COLO668 (cell line): Measurements from ENCODE around the gene DPH5.
"Not testable (repeated sequence)": the region's sequence is repeated elsewhere in the genome, so short reads cannot be mapped to it uniquely, and the experiment has no call there.

Experiments used
- DNase-seq: peaks from one replicate; lab custom pipeline; 2025; ENCODE audit not compliant: unreplicated experiment; lab: John Stamatoyannopoulos, UW

DPH5 gene

GRCh38 chr1:101025657-101026429 lies at the start of gene DPH5:
Gene DPH5, minus strand, starts transcription at chr1:101025784. Its CDS starts 341 bp downstream, at chr1:101025443.
- peak; percentile 95 for DNase-seq

- no peak for DNase-seq
Observed at GRCh38 chr1:101073836-101074235, 48.3 kb upstream of the DPH5 start.

- DNase-seq = no peak
Observed at GRCh38 chr1:101071470-101071891, 45.9 kb upstream of the DPH5 start.

- DNase-seq = no peak
Observed at GRCh38 chr1:101069158-101069557, 43.6 kb upstream of the DPH5 start.

- not testable (repeated sequence) for DNase-seq
Observed at GRCh38 chr1:101066937-101067335, 41.4 kb upstream of the DPH5 start.

GRCh38 chr1:101066260-101066936 lies 40.8 kb upstream of the DPH5 start:
- no peak for DNase-seq

GRCh38 chr1:101065575-101065974 lies 40.0 kb upstream of the DPH5 start:
- no peak for DNase-seq

- DNase-seq = peak; percentile 9
Observed at GRCh38 chr1:101064697-101065096, 39.1 kb upstream of the DPH5 start.

GRCh38 chr1:101060992-101061391 lies 35.4 kb upstream of the DPH5 start:
- no peak for DNase-seq

- DNase-seq = no peak
Observed at GRCh38 chr1:101059945-101060542, 34.5 kb upstream of the DPH5 start.

GRCh38 chr1:101055623-101056022 lies 30.0 kb upstream of the DPH5 start:
- DNase-seq = no peak

- no peak for DNase-seq
Observed at GRCh38 chr1:101051688-101052638, 26.4 kb upstream of the DPH5 start.

- DNase-seq = no peak
Observed at GRCh38 chr1:101050869-101051268, 25.3 kb upstream of the DPH5 start.

- no peak for DNase-seq
Observed at GRCh38 chr1:101044749-101045148, 19.2 kb upstream of the DPH5 start.

GRCh38 chr1:101044259-101044658 lies 18.7 kb upstream of the DPH5 start:
- DNase-seq = no peak

GRCh38 chr1:101043776-101044175 lies 18.2 kb upstream of the DPH5 start:
- DNase-seq = no peak

- DNase-seq = no peak
Observed at GRCh38 chr1:101041300-101041699, 15.7 kb upstream of the DPH5 start.

GRCh38 chr1:101040666-101041065 lies 15.1 kb upstream of the DPH5 start:
- DNase-seq = no peak

- no peak for DNase-seq
Observed at GRCh38 chr1:101039245-101039644, 13.7 kb upstream of the DPH5 start.

GRCh38 chr1:101037316-101037715 lies 11.7 kb upstream of the DPH5 start:
- DNase-seq = no peak

GRCh38 chr1:101033017-101033416 lies 7.4 kb upstream of the DPH5 start:
- DNase-seq = no peak
